Measurements from ENCODE around the gene NIF3L1.

The NIF3L1 gene

DNA sequence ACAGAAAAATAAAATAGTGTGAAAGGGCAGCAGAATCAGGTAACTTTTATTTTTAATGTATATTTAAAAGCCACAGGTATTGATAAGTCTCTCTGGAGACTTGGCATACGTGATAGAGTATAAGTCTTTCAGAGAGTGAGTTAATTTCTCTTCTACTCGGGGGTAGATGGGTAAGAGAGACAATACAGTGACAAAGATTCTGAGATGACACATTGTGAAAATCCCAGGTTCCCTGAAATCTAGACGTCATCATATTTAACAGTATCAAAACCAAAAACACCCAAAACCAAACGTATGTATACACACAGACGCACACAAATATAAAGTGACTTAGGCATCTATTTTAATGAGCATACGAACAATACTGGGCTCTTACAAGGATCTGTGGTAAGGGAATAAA is 33.3 kb downstream of the NIF3L1 start:
- ATAC-seq, result no peak
- TF ChIP-seq BACH2 (CRISPR knock-in tag; IDR thresholded peaks at IDR 0.05; ENCODE audit: borderline replicate concordance) (no peak), CSDC2 (CRISPR knock-in tag; IDR thresholded peaks at IDR 0.05) (no peak), GLIS3 (CRISPR knock-in tag; IDR thresholded peaks at IDR 0.05) (no peak), ZFP30 (CRISPR knock-in tag; IDR thresholded peaks at IDR 0.05) (no peak), SNAI2 (CRISPR knock-in tag; IDR thresholded peaks at IDR 0.05) (no peak), ZNF70 (CRISPR knock-in tag; IDR thresholded peaks at IDR 0.05) (no peak), ARNTL (CRISPR knock-in tag; IDR thresholded peaks at IDR 0.05; ENCODE audit: borderline replicate concordance, low read depth) (no peak), ZC3H10 (CRISPR knock-in tag; IDR thresholded peaks at IDR 0.05) (no peak), ESRRG (CRISPR knock-in tag; IDR thresholded peaks at IDR 0.05) (no peak), RARB (CRISPR knock-in tag; IDR thresholded peaks at IDR 0.05) (no peak), ZNF8 (CRISPR knock-in tag; IDR thresholded peaks at IDR 0.05) (no peak)
- TF ChIP-seq, protein P1, sequence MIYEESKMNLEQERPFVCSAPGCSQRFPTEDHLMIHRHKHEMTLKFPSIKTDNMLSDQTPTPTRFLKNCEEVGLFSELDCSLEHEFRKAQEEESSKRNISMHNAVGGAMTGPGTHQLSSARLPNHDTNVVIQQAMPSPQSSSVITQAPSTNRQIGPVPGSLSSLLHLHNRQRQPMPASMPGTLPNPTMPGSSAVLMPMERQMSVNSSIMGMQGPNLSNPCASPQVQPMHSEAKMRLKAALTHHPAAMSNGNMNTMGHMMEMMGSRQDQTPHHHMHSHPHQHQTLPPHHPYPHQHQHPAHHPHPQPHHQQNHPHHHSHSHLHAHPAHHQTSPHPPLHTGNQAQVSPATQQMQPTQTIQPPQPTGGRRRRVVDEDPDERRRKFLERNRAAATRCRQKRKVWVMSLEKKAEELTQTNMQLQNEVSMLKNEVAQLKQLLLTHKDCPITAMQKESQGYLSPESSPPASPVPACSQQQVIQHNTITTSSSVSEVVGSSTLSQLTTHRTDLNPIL (CRISPR knock-in tag; IDR thresholded peaks at IDR 0.05; ENCODE audit: low read depth), result no peak
- TF ChIP-seq, protein P2, sequence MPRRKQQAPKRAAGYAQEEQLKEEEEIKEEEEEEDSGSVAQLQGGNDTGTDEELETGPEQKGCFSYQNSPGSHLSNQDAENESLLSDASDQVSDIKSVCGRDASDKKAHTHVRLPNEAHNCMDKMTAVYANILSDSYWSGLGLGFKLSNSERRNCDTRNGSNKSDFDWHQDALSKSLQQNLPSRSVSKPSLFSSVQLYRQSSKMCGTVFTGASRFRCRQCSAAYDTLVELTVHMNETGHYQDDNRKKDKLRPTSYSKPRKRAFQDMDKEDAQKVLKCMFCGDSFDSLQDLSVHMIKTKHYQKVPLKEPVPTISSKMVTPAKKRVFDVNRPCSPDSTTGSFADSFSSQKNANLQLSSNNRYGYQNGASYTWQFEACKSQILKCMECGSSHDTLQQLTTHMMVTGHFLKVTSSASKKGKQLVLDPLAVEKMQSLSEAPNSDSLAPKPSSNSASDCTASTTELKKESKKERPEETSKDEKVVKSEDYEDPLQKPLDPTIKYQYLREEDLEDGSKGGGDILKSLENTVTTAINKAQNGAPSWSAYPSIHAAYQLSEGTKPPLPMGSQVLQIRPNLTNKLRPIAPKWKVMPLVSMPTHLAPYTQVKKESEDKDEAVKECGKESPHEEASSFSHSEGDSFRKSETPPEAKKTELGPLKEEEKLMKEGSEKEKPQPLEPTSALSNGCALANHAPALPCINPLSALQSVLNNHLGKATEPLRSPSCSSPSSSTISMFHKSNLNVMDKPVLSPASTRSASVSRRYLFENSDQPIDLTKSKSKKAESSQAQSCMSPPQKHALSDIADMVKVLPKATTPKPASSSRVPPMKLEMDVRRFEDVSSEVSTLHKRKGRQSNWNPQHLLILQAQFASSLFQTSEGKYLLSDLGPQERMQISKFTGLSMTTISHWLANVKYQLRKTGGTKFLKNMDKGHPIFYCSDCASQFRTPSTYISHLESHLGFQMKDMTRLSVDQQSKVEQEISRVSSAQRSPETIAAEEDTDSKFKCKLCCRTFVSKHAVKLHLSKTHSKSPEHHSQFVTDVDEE (CRISPR knock-in tag; IDR thresholded peaks at IDR 0.05), result no peak

DNA sequence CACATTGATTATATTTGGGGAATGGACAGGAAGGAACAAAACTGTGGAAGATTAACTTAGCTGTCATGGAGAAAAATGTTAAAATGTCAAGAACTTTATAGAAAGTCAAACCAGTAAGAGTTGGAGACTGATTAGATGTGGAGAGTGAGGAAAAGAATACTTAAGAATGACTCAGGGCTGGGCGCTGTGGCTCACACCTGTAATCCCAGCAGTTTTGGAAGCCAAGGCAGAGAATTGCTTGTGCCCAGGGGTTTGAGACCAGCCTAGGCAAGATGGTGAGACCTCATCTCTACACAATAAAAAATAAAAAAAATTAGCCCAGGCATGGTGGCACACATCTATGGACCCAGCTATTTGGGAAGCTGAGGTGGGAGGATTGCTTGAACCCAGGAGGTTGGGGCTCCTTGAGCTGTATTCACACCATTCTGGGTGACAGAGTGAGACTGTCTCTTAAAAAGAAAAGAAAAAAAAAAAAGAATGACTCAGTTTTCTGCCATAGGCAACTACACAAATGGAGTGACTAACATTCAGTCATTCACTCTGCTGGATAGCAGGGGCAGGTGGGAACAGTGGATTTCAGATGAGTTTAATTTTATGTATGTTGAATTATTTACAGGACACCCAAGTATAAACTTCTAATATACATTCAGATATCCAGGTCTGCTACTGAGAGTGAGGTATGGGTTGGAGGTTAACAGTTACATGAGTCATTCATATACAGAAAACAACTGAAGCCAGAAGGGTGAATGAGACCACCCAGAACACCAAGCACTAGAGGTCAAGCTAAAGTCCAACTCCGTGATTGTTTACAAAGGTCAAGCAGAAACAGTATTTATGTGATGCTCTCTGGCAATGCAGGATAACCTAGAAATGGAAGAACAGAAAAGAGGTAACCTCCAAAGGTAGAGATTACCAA is 40.4 kb downstream of the NIF3L1 start:
- TF ChIP-seq OSR1 (CRISPR knock-in tag; IDR thresholded peaks at IDR 0.05) (no peak), TOX (CRISPR knock-in tag; IDR thresholded peaks at IDR 0.05; ENCODE audit: borderline replicate concordance) (no peak), RARB (CRISPR knock-in tag; IDR thresholded peaks at IDR 0.05) (no peak), BACH2 (CRISPR knock-in tag; IDR thresholded peaks at IDR 0.05; ENCODE audit: borderline replicate concordance) (no peak), GLIS3 (CRISPR knock-in tag; IDR thresholded peaks at IDR 0.05) (no peak), ZFP30 (CRISPR knock-in tag; IDR thresholded peaks at IDR 0.05) (no peak), TCF4 (CRISPR knock-in tag; IDR thresholded peaks at IDR 0.05; ENCODE audit: borderline replicate concordance) (no peak), ZNF565 (CRISPR knock-in tag; conservative IDR thresholded peaks at IDR 0.05; ENCODE audit: low read depth) (no peak), ISL1 (CRISPR knock-in tag; IDR thresholded peaks at IDR 0.05) (no peak), ZNF70 (CRISPR knock-in tag; IDR thresholded peaks at IDR 0.05) (no peak), SNAI2 (CRISPR knock-in tag; IDR thresholded peaks at IDR 0.05) (no peak), PPARA (CRISPR knock-in tag; IDR thresholded peaks at IDR 0.05; ENCODE audit: borderline replicate concordance) (no peak), ZNF8 (CRISPR knock-in tag; IDR thresholded peaks at IDR 0.05) (no peak), ESRRG (CRISPR knock-in tag; IDR thresholded peaks at IDR 0.05) (no peak)
- TF ChIP-seq, protein P2 (CRISPR knock-in tag; IDR thresholded peaks at IDR 0.05), result no peak
- TF ChIP-seq, protein P3, sequence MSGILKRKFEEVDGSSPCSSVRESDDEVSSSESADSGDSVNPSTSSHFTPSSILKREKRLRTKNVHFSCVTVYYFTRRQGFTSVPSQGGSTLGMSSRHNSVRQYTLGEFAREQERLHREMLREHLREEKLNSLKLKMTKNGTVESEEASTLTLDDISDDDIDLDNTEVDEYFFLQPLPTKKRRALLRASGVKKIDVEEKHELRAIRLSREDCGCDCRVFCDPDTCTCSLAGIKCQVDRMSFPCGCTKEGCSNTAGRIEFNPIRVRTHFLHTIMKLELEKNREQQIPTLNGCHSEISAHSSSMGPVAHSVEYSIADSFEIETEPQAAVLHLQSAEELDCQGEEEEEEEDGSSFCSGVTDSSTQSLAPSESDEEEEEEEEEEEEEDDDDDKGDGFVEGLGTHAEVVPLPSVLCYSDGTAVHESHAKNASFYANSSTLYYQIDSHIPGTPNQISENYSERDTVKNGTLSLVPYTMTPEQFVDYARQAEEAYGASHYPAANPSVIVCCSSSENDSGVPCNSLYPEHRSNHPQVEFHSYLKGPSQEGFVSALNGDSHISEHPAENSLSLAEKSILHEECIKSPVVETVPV (CRISPR knock-in tag; IDR thresholded peaks at IDR 0.05), result no peak
- TF ChIP-seq, protein P1 (CRISPR knock-in tag; IDR thresholded peaks at IDR 0.05; ENCODE audit: low read depth), result no peak

More for the DNA sequence above, 40.4 kb downstream of the NIF3L1 start:
- ATAC-seq, result no peak

Data from SK-N-SH treated with all-trans-retinoic acid at 6 μM for 48 hours (cell line).